HG03575 (cell line): ENCODE data around the gene RCSD1.
"Not testable (repeated sequence)": the region's sequence is repeated elsewhere in the genome, so short reads cannot be mapped to it uniquely, and the experiment has no call there.

Experiments used
- ATAC-seq: cut with Tn5 transposase; IDR thresholded peaks from one replicate; pipeline ENCODE4 v1.9.1; 2021; ENCODE audit not compliant: unreplicated experiment, insufficient number of reproducible peaks, low FRiP score; ENCODE audit errors: extremely low read depth

Gene RCSD1, protein sequence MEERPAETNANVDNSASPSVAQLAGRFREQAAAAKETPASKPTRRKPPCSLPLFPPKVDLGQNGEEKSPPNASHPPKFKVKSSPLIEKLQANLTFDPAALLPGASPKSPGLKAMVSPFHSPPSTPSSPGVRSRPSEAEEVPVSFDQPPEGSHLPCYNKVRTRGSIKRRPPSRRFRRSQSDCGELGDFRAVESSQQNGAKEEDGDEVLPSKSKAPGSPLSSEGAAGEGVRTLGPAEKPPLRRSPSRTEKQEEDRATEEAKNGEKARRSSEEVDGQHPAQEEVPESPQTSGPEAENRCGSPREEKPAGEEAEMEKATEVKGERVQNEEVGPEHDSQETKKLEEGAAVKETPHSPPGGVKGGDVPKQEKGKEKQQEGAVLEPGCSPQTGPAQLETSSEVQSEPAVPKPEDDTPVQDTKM

DNA sequence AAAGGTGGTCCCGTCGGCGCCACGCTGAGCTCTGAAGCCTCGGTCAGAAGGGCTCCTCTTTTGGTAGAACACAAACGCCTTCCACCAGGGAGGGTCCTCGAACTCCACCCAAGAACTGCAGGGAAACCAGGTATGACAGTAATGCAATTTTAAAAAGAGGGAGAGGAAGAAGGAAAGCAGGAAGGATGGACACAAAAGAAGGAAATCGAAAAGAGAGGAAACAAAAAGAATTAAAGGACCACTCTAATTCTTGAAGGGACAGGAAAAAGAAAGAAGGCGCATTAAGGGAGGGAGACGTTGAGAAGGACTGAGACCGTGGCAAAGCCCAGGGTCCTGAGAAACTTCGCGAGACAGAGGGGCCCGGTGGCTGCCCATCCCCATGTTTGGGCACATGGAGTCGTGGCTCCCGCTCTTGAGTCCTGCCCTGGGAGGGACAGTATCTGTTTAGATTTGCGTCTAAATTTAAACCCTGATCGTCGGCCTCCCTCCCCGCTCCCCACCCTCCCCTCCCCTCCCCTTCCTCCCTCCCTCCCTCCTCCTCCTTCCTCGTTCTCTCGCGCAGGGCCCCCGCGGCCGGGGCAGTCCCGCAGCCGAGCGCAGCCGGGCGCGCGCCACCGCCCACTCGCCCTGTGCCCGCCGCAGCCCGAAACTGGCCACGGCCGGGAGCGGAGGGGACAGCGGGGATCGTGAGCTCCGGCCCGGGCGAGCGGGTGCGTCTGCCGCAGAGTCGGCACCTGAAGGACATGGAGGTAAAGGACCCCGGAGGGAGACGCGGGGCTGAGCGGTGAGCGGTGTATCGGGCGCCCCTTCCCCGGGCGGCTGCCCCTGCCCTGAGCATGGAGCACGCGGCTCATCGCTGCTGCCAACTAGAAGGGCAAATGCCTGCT is at the start of gene RCSD1:
Gene RCSD1 (plus strand): TSS at position 552 of the 887 bp plus-strand sequence. CDS start 192 bp downstream, at position 744.
- no peak for ATAC-seq

DNA sequence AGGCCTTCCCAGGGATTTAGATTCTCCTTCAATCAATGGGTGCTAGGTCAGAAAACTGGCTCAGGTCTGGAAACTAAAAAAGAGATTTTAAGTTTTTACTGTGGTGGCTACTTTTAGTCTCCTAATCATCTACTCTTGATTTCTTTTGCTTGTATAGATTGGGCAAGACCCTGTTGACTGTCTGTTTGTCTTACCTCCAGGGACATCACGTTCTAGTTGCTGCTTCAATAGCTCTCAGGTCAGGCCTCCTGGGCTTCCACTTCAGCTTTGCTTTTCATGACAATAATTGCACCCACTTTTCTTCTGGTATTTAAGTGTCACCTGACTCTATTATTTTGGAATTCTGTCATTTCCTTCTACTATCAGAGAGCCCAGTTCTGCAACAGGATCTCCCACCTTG is 48.0 kb upstream of the RCSD1 start:
- ATAC-seq: no peak

DNA sequence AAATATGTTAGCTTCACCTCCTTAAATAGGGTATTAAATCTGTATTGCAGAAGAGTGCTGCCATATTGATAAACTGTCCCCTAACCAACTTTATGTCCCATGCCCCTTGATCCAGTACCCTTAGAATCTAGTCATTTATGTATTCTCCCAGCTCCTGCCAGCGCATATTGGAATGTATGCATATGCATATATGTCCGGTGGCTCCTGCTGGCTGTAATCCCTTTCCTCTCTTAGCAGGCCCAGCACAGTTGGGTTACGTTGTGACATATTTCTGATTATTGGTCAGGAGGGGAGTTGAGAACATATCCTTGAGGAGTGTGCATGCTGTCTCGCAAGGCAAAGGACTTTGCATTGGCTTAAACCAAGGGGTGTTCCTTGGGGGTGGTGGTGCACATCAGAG is 47.3 kb upstream of the RCSD1 start:
- ATAC-seq: no peak

DNA sequence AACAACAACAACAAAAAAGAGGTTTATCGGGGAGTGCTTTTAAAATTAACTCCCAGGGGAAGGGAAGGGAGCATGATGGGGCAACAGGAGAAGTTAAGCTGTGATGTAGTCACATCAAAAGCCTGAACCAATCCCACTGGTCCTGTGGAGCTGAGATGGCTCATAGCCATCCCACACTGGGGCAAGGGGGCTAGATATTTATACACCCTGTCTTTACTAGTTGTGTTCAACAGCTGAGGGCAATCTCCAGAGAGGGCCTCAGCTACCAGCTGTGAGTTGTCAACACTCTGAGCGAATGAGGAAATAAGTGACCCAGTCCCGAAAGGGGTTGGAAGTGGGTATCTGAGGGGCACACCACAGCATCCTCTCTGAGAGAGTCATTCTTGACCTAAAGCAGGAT is 45.5 kb upstream of the RCSD1 start:
- no peak for ATAC-seq

DNA sequence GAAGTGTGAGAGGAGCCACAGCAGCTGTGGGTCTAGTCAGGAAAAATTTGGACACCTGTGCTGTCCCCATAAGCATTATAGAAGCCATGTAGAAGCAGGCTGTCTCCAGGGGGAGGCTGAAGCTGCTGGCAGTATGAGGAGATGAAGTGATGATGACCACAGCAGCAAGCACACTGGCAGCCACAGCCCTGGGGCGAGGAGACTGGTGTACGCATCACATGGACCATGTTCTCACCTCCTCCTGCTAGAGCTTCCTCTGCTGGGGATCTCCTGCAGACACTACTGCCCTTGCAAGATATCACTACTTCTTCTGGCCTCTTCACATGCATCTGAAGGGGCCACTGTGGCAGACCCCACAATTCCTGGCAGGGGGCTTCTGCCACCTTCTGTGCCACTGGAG is 42.7 kb upstream of the RCSD1 start:
- no peak for ATAC-seq

DNA sequence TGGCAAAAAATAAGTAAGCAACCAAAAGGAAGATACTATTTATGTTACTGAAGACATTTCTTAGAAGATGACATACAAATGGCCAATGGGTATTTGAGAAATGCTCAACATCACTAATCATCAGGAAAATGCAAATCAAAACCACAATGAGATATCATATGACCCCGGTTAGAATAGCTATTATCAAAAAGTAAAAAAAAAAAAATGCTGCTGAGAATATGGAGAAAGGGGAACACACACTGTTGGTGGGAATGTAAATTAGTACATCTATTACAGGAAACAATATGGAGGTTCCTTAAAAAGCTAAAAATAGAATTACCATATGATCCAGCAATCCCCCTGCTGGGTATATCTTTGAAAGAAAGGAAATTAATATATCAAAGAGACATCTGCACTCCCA is 42.2 kb upstream of the RCSD1 start:
- no peak for ATAC-seq

DNA sequence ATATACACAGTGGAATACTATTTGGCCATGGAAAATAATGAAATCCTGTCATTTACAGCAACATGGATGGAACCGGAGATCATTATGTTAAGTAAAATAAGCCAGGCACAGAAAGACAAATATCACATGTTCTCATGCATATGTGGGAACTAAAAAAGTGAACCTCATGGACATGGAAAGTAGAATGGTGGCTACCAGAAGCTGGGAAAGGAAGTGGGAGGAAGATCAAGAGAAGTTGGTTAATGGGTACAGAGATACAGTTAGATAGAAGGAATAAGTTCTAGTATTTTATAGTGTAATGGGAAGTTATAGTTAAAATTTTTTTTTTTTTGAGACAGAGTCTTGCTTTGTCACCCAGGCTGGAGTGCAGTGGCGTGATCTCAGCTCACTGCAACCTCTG is 41.7 kb upstream of the RCSD1 start:
- no peak for ATAC-seq

DNA sequence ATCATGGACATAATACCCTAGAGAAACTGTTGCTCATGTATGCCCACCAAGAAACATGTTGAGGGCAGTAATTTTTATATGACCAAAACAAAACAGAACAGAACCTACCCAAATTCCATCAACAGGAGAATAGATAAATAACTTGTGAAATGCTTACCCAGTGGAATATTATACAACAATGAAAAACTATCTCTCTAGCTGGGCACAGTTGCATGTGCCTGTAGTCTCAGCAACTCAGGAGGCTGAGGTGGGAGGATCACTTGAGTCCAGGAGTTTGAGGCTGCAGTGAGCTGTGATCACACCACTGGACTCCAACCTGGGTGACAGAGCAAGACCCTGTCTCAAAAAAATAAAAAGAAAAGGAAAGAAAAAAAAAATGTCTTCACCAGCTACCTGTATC is 37.6 kb upstream of the RCSD1 start:
- no peak for ATAC-seq

DNA sequence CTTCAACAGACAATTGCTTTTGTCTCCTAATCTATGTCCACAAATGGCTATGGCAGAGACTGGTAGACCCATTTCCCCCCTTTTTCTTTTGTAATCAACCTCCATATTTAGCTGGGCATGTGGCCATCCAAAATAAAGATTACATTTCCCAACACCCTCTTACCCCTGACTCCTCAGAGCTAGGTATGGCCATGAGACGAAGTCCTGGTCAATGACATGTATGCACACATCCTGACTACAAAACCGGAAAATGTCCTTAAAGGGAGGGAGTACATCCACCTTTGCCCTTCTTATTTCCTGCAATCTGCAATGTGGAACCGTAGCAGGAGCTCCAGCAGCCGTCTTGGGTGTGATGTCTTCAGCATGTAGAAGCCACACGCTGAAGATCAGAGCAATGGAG is 36.2 kb upstream of the RCSD1 start:
- ATAC-seq: no peak

DNA sequence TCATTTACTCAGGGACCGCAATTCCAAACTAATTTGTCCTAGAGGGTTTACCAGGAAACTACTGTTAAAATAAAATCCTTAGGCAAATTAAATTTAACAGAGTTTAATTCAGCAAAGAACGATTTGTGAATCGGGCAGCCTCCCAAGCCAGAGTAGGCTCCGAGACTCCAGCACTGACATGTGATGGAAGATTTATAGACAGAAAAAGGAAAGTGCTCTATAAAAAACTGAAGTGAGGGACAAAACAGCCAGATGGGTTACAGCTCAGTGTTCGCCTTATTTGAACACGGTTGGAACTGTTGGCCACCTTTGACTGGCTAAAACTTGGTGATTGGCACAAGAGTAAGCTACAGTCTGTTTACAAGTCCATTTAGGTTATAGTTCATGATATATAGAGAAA is 35.2 kb upstream of the RCSD1 start:
- ATAC-seq: no peak

DNA sequence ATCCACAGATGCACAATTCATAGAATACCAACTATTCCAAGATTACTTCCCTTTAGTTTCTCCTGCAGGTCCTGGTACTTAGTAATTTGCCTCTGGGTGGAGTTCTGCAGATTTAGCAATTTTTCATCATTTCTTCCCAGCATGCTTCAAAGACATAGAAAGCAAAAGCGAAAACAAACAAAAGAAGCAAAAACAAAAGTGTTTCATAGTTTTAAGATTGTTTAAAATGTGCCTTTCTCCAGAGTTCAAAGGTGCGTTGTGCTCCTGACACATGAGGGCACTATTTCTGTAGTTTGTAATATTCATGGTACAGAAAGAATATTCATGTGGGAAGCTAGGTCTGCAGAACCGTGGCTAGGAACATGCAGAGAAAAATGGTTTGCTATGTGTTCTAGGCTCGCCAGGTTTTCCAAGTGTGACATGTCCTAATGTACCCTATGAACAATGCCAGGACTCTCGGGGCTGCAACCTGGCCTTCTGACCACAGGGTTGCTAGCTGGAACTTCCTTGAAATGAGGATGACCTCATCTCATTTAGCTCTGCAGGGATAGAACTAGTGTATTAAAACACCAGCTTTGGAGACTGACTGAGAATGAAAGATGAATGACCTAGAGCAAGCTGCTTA is 30.0 kb upstream of the RCSD1 start:
- no peak for ATAC-seq

DNA sequence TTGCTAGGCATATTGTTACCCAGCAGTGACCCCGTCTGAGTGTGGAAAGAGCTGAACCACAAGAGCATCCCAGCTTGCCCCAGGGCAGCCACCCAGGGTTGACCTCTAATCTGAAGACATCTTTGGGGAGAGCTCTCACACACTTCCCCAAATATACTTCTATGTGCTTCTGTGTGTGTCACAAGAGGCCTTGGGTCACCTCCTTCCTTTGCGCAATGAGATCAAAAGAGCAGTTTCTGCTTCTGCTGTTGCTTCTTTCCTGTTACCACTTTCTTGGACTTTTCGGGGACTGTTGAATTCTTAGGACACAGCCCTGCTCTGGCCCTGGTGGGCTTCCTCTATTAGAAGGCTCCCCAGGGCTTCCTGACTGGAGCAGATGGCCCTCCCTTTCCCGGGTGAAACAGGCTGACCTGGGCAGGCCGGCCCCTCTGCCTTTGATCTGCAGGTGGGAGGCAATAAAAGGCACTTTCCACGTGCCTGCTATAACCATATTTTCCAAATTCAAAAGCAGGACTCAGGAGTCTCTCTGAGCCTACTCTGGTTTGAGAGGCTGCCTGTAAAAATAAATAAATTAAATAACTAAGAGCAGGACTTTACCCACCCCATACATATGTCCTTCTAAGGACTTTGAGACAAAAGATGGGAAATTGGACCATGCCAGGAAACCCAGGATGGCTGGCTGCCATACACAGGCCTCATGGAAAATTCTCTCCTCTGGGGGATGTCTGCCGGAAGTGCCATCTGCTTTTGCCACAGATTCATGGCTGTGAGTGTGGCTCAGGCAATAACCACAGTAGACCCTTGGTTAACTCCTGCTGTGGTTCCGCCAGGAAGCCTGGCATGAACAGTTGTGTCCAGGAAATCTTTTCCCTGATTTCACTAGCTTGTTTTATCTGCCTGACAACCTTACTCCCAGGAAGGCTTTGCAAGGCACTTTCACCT is 28.3 kb upstream of the RCSD1 start:
- ATAC-seq: no peak

DNA sequence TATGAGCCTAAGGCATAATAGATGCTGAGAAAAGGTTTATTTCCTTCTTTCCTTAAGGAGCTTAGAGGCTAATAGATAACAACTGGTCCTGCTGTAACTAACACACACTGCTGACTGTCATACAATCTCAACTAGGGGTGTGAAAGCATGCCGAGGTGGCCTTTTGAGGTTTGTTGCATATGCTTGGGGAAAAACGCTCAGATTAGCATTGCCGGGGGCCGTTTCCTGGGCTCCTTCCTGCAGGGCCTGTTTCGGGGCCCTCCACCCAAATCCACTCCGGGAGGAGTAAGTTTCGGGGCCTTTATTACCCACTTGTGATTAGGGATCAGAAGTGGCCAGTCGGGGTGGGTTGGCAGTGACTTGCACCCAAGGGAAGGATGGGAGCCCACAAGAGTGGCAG is 27.2 kb upstream of the RCSD1 start:
- no peak for ATAC-seq

DNA sequence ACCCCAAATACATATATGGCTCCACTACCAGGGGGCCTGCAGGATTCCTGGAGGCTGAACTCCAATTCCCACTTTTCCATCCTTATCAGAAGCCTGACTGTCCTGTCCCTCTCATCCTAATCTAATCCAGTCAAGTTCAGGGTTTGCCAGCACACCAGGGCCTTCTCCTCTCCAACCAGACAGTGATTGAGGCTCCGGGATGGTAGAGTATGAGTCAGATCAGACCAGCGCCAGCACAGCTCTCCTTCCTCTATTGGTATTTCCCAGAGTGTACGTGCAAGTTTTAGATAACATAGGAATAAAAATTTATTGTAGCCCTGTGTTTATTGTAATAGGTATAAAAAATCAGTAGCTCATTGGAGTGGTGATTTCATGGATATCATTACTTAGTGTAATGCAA is 24.5 kb upstream of the RCSD1 start:
- ATAC-seq: no peak

DNA sequence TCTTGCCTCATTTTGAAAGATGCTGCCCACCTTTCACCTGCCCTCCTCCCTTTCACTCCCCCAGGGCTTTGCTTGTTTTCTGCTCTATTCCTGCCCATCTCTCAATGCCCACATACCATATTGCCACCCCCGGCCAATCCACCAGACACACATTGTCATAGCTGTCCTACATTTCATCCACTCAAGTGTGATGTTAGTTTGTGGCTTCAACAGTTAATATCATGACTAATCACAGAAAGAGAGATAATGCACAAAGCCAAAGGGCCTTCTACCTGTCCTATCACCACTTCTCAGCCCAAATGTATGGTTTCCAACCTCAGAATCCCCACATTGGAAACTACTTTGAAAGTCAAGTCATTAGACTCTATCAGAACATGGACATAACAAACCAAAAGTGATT is 18.0 kb upstream of the RCSD1 start:
- no peak for ATAC-seq

DNA sequence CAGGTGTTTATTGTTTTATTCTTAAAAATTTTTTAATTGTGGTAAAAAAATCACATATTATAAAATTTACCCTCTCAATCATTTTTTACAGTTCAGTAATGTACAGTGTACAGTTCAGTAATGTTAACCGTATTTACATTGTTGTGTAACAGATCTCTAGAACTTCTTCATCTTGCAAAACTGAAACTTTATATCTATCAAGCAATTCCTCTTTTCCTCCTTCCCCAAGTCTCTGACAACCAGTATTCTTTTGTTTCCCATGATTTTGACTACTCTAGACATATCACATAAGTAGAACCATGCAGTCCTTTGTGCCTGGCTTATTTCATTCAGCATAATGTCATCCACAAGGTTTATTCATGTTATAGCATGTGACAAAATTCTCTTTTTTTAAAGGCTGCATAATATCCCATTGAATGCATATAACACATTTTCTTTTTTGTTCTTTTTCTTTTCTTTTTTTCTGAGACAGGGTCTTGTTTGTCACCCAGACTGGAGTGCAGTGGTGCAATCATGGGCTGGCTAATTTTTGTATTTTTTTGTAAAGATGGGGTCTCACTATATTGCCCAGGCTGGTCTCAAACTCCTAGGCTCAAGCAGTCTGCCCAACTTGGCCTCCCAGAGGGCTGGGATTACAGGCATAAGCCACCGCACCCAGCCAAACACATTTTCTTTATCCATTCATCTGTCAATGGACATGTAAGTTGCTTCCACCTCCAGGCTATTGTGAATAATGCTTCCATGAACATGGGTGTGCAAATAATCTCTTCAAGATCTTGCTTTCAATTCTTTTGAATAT is 17.2 kb upstream of the RCSD1 start:
- ATAC-seq: no peak

DNA sequence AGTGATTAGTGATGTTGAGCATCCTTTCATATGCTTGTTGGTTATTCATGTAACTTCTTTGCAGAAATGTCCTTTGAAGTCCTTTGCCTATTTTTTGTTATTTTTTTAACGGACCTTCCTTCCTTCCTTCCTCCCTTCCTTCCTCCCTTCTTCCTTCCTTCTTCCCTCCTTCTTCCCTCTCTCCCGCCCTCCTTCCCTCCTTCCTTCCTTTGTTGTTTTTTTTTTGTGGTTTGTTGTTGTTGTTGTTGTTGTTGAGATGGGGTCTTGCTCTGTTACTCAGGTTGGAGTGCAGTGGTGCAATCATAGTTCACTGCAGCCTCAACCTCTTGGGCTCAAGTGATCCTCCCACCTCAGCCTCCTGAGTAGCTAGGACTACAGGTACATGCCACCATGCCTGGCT is 16.0 kb upstream of the RCSD1 start:
- ATAC-seq: not testable (repeated sequence)

DNA sequence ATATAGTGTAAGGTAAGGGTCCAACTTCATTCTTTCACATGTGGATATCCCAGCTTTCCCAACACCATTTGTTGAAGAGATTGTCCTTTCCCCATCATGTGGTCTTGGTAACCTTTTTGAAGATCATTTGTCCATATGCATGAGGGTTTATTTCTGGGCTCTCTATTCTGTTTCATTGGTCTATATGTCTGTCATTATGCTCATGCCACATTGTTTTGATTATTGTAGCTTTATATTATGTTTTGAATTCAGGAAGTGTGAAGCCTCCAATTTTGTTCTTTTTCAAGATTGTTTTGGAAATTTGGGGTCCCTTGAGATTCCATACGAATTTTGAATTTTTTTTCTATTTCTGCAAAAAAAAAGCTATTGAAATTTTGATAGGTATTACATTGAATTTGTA is 15.2 kb upstream of the RCSD1 start:
- no peak for ATAC-seq
